ENCODE data around the gene DOCK10. TPM values are rescaled to one million over a fixed set of nuclear protein-coding genes. Genes with fewer than 3 reads are reported as not detected.

DOCK10 gene
- total RNA-seq, 4 donors from 2014 or later: 11.9 to 42.0 (median 17.9) TPM

- DNase-seq (ENCODE audit: low spot score): no peak
- ATAC-seq (ENCODE audit: low FRiP score): no peak
- TF ChIP-seq CTCF (IDR thresholded peaks at IDR 0.05): no peak
These were observed 190.5 kb downstream of the DOCK10 start for GRCh38 chr2:224851811-224852210.

DNA sequence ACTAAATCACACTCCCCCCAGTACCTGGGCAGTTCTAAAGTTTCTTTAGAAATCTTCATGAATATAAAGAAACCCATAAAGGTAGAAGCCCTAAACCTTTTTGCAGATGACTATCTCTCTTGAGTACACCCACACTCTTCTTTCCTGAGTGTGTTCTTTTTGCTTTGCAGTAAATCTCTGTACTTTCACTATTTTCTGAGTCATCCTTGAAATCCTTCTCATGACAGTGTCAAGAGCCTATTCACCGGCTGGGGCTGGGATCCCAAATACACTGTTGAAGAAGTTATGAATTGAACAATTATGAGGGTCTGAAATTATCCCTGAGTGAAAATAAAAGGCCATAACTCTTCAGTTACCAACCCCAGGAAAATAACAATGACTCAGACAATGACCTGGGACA is 192.2 kb downstream of the DOCK10 start:
- ATAC-seq (ENCODE audit: low FRiP score) (no peak), DNase-seq (ENCODE audit: low spot score) (no peak)
- no peak for TF ChIP-seq CTCF (IDR thresholded peaks at IDR 0.05)

DNA sequence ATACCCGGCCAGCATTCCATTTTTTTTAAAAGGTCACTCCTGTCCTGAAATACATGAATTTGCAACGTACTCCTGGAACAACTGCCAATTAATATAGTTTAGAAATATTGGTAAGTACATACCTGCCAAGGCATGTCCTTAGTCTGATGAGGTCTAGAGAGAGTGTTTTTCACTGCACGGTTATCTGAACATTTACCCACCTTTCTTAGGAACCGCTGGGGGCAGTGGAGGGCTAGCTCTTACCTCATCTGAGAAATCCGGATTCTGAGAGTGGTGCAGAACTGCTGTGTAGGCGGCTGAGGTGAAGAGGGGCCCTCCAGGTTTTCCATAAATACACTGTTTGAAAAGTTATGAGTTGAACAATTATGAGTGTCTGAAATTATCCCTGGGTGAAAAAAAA is 193.0 kb downstream of the DOCK10 start:
- no peak for ATAC-seq (ENCODE audit: low FRiP score)
- no peak for DNase-seq (ENCODE audit: low spot score)
- no peak for TF ChIP-seq CTCF (IDR thresholded peaks at IDR 0.05)

DNA sequence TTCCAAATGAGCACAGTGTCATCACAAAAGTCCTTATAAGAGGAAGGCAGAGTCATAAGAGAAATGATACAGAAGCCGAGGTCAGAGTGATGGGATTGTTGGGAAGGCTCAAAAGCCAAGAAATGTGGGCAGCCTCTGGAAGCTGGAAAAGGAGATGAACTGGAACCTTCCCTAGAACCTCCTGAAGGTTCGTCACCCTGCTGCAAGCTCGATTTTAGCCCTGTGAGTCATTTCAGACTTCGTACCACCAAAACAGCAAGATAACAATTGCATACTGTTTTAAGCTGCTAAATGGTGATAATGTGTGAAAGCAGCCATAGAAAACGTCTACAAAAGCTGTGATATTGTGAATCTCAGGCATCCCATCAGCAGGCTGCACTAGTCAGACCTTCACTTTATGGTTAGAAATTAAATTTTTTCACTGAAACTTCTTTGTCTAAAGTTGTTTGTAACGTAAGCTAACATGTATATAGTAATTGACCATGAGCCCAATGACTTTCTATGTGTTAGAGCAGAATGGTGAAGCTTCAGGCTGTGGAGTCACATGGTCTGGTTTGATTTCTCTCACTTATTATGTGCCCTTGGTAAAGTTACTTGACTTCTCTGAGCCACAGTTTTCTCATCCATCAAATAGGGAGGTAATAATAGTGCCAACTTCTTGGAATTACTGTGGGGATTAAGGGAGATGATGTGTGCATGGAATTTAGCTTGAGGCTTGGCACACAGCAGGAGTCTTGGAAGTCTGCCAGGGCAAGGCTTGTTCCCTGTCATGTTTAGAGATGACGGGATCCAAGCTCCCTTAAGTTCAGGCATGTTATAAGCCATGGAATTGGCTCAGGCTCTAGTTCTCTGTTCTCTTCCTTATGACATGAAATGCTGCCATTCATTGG is 194.1 kb downstream of the DOCK10 start:
- DNase-seq (ENCODE audit: low spot score) (no peak), ATAC-seq (ENCODE audit: low FRiP score) (no peak)
- TF ChIP-seq CTCF (IDR thresholded peaks at IDR 0.05): no peak

- TF ChIP-seq CTCF (IDR thresholded peaks at IDR 0.05): no peak
- DNase-seq (ENCODE audit: low spot score) (no peak), ATAC-seq (ENCODE audit: low FRiP score) (no peak)
These were observed 194.9 kb downstream of the DOCK10 start for GRCh38 chr2:224847381-224847780.

DNA sequence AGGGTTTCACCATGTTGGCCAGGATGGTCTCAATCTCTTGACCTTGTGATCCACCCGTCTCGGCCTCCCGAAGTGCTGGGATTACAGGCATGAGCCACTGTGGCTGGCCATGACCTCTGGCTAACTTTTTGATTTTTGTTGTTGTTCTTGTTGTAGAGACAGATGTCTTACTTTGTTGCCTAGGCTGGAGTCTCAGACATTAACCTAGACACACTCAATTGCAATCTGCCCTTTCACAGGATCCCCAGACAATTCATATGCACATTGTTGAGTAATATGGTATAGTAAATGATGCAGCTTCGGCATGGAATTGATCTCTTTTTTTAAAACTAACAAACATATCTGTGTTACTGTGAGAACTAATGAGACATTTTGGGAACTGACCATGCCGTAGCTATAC is 195.6 kb downstream of the DOCK10 start:
- no peak for TF ChIP-seq CTCF (IDR thresholded peaks at IDR 0.05)
- no peak for DNase-seq (ENCODE audit: low spot score)
- no peak for ATAC-seq (ENCODE audit: low FRiP score)

GRCh38 chr2:224846161-224846560 is 196.1 kb downstream of the DOCK10 start:
- no peak for TF ChIP-seq CTCF (IDR thresholded peaks at IDR 0.05)
- ATAC-seq (ENCODE audit: low FRiP score): no peak
- no peak for DNase-seq (ENCODE audit: low spot score)
